Esophagus muscularis mucosa (tissue), 4 donors: ENCODE data around the gene CTAG1B. TPM values are rescaled to one million over a fixed set of nuclear protein-coding genes. Genes with fewer than 3 reads are reported as not detected.

Experiments used
- DNase-seq: peaks from one replicate; pipeline ENCODE4 v3.0.0-alpha.2; 2017; ENCODE audit errors: extremely low spot score
- H3K27ac ChIP-seq, 4 donors: fragments of 200-600 bp; sonication (generic); replicated peaks in 1 of 4; 1 replicate in 3 of 4; 2 replicates in 1 of 4; pipeline ENCODE4 v1.5.1; 2016 to 2019; ENCODE audit warnings: mild to moderate bottlenecking in 1 of 4
- H3K27me3 ChIP-seq, 4 donors: fragments of 200-600 bp; sonication (generic); one replicate each; pipeline versions ENCODE4 v1.5.1 to v1.6.0; 2016 to 2019
- H3K36me3 ChIP-seq, 4 donors: fragments of 200-600 bp; sonication (generic); one replicate each; pipeline ENCODE4 v1.5.1; 2016 to 2019
- H3K4me1 ChIP-seq, 4 donors: fragments of 200-600 bp; sonication (generic); one replicate each; pipeline ENCODE4 v1.5.1; 2016 to 2019
- H3K4me3 ChIP-seq, 4 donors: fragments of 200-600 bp; sonication (generic); 1 replicate in 2 of 4; 2 replicates in 2 of 4; pipeline ENCODE4 v1.5.1; 2016 to 2019; ENCODE audit warnings: mild to moderate bottlenecking in 4 of 4, moderate library complexity in 1 of 4
- H3K9me3 ChIP-seq, 4 donors: fragments of 200-600 bp; sonication (generic); 1 replicate in 3 of 4; 2 replicates in 1 of 4; pipeline ENCODE4 v1.5.1; 2016 to 2019
- EP300 ChIP-seq: sonication (generic); formaldehyde crosslinking; IDR thresholded peaks from one replicate; pipeline ENCODE4 v1.6.1; 2017; ENCODE audit warnings: antibody characterized with exemption
- POLR2A ChIP-seq: fragments of 450-650 bp; IDR thresholded peaks from one replicate; pipeline ENCODE4 v1.6.1; 2017; ENCODE audit warnings: antibody characterized with exemption, moderate library complexity, mild to moderate bottlenecking, low read depth
- POLR2AphosphoS5 ChIP-seq, 2 donors: sonication (generic); formaldehyde crosslinking; IDR thresholded peaks; one replicate each; pipeline ENCODE4 v1.6.1; 2017; ENCODE audit warnings: antibody characterized with exemption in 2 of 2
- WGBS: methylation state at CpG from one replicate; pipeline ENCODE4 v1.1.5; 2018; 5-methylcytosine and 5-hydroxymethylcytosine counted together
- intact Hi-C: fragments of 100-400 bp; cut with DNase I; formaldehyde crosslinking; loops from one replicate; pipeline ENCODE4 v1.15.1; 2023
- total RNA-seq, 4 donors: library from RNA; depleted of rRNA; stranded (reverse); fragments of >200 nt; gene quantifications; one replicate each; pipeline versions ENCODE4 v1.1.0 to v1.2.1, GENCODE V29; 2016
- TF ChIP-seq, protein P1 (sequence below), 3 experiments: fragments of 200-600 bp in 2 of 3; fragments of 450-650 bp in 1 of 3; sonication (generic) in 2 of 3; IDR thresholded peaks; one replicate each; pipeline ENCODE4 v1.5.1; 2017 to 2019; ENCODE audit warnings: antibody characterized with exemption in 3 of 3, mild to moderate bottlenecking in 2 of 3, moderate library complexity in 1 of 3

Gene CTAG1B
- total RNA-seq, 4 donors from 2014 or later = not detected

DNA sequence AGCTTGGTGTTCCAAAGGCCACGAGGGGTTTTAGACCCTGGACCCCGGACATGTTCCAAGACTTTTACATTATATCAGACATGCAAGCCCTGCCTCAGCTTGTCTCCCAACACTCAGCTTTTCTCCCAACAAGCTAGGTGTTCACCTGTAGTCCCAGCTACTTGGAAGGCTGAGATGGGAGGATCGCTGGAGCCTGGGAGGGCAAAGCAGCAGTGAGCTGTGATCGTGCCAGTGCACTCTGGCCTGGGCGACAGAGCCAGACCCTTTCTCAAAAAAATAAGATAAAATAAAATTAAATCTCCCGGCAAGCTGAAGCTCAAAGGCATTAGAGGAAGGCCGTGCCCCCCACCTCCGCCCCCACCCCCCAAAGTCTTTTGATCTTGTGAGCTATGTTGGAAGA is 20.4 kb downstream of the CTAG1B start:
- 87% methylated on average over 6 of the region's 8 CpGs for WGBS
- Histone ChIP-seq H3K27me3 (no peaks in the 10 kb centered on the region), H3K36me3 (no peaks in the 10 kb centered on the region), H3K9me3 (no peaks in the 10 kb centered on the region), H3K4me1 (peaks cover 0 to 21% (median 4%) of the 10 kb centered on the region in 4 donors), H3K27ac (no peak overlapping the region), H3K4me3 (no peak overlapping the region)
- TF ChIP-seq, protein P1, sequence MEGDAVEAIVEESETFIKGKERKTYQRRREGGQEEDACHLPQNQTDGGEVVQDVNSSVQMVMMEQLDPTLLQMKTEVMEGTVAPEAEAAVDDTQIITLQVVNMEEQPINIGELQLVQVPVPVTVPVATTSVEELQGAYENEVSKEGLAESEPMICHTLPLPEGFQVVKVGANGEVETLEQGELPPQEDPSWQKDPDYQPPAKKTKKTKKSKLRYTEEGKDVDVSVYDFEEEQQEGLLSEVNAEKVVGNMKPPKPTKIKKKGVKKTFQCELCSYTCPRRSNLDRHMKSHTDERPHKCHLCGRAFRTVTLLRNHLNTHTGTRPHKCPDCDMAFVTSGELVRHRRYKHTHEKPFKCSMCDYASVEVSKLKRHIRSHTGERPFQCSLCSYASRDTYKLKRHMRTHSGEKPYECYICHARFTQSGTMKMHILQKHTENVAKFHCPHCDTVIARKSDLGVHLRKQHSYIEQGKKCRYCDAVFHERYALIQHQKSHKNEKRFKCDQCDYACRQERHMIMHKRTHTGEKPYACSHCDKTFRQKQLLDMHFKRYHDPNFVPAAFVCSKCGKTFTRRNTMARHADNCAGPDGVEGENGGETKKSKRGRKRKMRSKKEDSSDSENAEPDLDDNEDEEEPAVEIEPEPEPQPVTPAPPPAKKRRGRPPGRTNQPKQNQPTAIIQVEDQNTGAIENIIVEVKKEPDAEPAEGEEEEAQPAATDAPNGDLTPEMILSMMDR (IDR thresholded peaks at IDR 0.05) = no peak
- TF ChIP-seq POLR2A (no peak), EP300 (no peak), POLR2AphosphoS5 (IDR thresholded peaks at IDR 0.05) (no peak)
- no peak for DNase-seq
- intact Hi-C loops = no loop called here

- Histone ChIP-seq H3K36me3 (no peaks in the 10 kb centered on the region), H3K27me3 (peaks cover 0 to 6% (median 0%) of the 10 kb centered on the region in 4 donors), H3K4me3 (no peak overlapping the region), H3K27ac (no peak overlapping the region), H3K9me3 (peaks cover 0 to 4% (median 0%) of the 10 kb centered on the region in 4 donors), H3K4me1 (peaks cover 0 to 18% (median 3%) of the 10 kb centered on the region in 4 donors)
- intact Hi-C loops = no loop called here
- 81% methylated on average over 12 of the region's 12 CpGs for WGBS
- no peak for TF ChIP-seq POLR2A
- TF ChIP-seq POLR2AphosphoS5 (IDR thresholded peaks at IDR 0.05) = no peak
- no peak for TF ChIP-seq EP300
- TF ChIP-seq, protein P1 (IDR thresholded peaks at IDR 0.05) = no peak
- DNase-seq = no peak
Observed at GRCh38 chrX:154597221-154597620, 21.9 kb downstream of the CTAG1B start.

DNA sequence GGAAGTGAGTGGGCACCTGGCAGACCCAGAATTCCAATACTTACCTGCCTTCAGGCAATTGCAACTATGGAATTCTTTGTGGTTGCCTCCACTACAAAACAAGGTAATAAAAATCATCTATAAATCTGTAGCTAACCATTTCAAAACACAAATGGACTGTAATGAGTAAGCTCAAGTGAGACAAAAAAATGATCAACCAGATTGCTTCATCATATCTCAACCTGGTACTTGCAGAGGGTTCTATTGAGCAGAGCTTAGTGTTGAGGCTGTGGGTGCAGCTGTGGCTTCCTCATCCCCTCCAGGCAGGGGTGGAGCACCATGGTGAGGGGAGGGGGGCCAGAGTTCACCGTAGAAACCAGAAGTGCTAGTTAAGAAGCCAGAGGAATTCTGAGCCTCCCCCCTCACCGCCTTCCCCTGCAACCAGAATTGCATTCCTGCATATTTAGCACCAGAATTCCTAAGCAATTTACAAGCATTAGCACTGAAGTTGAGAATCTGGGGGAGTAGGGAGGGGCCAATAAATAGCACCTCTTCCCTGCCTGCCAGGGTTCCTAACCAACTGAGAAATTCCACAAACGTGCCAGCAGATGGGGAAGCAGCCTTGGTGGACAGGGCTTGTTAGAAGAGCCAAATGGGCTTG is 22.7 kb downstream of the CTAG1B start:
- WGBS = 23% methylated on average over 2 of the region's 3 CpGs
- no peaks in the 10 kb centered on the region for H3K36me3 ChIP-seq
- DNase-seq = no peak
- no peak overlapping the region for H3K27ac ChIP-seq
- intact Hi-C loops = no loop called here
- peaks cover 0 to 4% (median 0%) of the 10 kb centered on the region in 4 donors for H3K9me3 ChIP-seq
- H3K4me3 ChIP-seq = no peak overlapping the region
- TF ChIP-seq POLR2AphosphoS5 (IDR thresholded peaks at IDR 0.05) (no peak), POLR2A (no peak), EP300 (no peak)
- TF ChIP-seq, protein P1 (IDR thresholded peaks at IDR 0.05) = no peak
- peaks cover 0 to 6% (median 0%) of the 10 kb centered on the region in 4 donors for H3K27me3 ChIP-seq
- H3K4me1 ChIP-seq = peaks cover 0 to 18% (median 3%) of the 10 kb centered on the region in 4 donors

DNA sequence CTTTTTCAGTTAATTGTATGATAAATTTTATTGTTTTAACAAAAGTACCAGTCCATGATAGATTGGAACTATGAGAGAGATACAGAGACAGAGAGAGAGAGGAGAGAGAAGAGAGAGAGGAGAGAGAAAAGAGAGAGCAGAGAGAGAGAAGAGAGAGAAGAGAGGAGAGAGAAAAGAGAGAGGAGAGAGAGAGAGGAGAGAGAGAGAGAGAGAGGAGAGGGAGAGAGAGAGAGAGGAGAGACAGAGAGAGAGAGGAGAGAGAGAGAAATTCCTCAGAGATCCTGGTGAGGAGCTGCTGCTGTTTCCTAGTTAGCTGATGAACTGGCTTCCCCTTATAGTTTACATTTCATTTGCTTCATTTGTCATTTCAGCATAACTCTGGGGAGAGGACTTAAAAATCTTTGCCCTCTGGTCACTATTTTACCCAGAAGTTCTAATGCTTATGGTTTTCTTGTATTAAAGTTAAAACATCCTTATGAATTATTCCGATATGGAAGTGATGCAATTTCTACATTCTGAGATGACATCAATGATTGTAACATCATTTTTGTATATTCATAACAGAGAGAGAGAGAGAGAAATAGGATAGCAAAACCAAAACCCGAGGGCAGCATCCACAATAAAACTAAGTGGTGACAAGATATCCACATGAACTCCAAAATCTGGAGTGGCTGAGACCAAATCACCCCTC is 23.4 kb downstream of the CTAG1B start:
- Histone ChIP-seq H3K36me3 (no peaks in the 10 kb centered on the region), H3K9me3 (peaks cover 0 to 4% (median 0%) of the 10 kb centered on the region in 4 donors), H3K27me3 (peaks cover 0 to 6% (median 0%) of the 10 kb centered on the region in 4 donors), H3K4me1 (peaks cover 0 to 18% (median 3%) of the 10 kb centered on the region in 4 donors), H3K4me3 (no peak overlapping the region), H3K27ac (no peak overlapping the region)
- TF ChIP-seq, protein P1 (IDR thresholded peaks at IDR 0.05) = no peak
- TF ChIP-seq POLR2AphosphoS5 (IDR thresholded peaks at IDR 0.05) = no peak
- TF ChIP-seq POLR2A = no peak
- no peak for TF ChIP-seq EP300
- WGBS = 41% methylated on average over 2 of the region's 2 CpGs
- intact Hi-C loops = no loop called here
- no peak for DNase-seq
